ENCODE results near the gene PEX5.

DNA sequence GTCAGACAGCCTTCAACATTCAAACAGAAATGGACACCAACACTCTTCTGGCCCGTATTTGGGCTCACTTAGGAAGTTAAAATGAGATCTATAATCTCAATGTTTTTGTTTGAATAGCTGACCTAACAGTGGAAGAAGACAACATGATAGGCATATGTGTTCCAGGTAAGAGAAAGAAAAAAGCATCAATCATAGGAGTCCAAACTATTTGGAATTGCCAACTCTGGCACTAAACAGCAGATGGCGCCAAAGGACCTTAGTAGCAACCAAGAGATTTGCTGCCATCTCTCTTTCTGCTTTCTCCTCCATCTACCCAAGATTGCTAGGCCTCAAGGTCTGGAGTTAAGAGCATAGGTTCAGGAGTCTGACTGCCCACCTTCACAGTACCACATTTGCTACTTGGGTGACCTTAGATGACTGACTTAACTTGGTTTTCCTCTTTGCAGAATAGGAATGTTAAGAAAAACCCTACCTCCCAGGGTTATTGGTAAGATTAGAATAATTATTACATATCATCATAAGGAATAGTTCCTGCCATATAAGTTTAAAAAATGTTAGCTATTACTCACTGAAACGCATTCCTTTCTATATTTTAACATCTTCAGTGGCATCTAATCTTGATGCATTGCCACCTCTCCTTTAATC, 30.2 kb downstream of the PEX5 start:
- TF ChIP-seq POLR2A (IDR thresholded peaks at IDR 0.05; ENCODE audit: control extremely low read depth in 1 of 2, low read depth in 2 of 2, low read length in 2 of 2) (no peak), BRCA1 (IDR thresholded peaks at IDR 0.05; ENCODE audit: low read depth, low read length) (no peak), POLR2AphosphoS5 (IDR thresholded peaks at IDR 0.05; ENCODE audit: low read depth, low read length) (no peak), JUN (IDR thresholded peaks at IDR 0.05; ENCODE audit: low read depth, low read length) (no peak), EP300 (IDR thresholded peaks at IDR 0.05; ENCODE audit: borderline replicate concordance in 1 of 2, low read depth in 2 of 2, low read length in 2 of 2) (no peak), CTCF (IDR thresholded peaks at IDR 0.05; ENCODE audit: control extremely low read depth in 1 of 3, insufficient read depth in 1 of 3, low read depth in 1 of 3, low read length in 3 of 3) (peak in 2 of 3 experiments; percentile 94 to 96; a peak in 3 of 4 replicates), ZNF274 (IDR thresholded peaks at IDR 0.05; ENCODE audit: borderline replicate concordance, extremely low read depth, low read length) (no peak), SIN3A (conservative IDR thresholded peaks at IDR 0.05 in 1 of 2, IDR thresholded peaks at IDR 0.05 in 1 of 2; ENCODE audit: low read depth in 1 of 2, low read length in 2 of 2) (no peak), CEBPB (IDR thresholded peaks at IDR 0.05; ENCODE audit: low read depth, low read length) (no peak), RXRA (IDR thresholded peaks at IDR 0.05; ENCODE audit: insufficient read depth, low read depth, low read length) (no peak), MAFK (IDR thresholded peaks at IDR 0.05; ENCODE audit: low read depth, low read length) (no peak), HDAC2 (IDR thresholded peaks at IDR 0.05; ENCODE audit: borderline replicate concordance in 1 of 2, low read depth in 2 of 2, low read length in 2 of 2) (no peak), TAF1 (IDR thresholded peaks at IDR 0.05; ENCODE audit: low read depth, low read length) (no peak)
